ENCODE measurements around the gene VAV2. TPM values are rescaled to one million over a fixed set of nuclear protein-coding genes. Genes with fewer than 3 reads are reported as not detected.

The VAV2 gene
- total RNA-seq, 1 donor from 2014 or later, result 24.4 TPM

DNA sequence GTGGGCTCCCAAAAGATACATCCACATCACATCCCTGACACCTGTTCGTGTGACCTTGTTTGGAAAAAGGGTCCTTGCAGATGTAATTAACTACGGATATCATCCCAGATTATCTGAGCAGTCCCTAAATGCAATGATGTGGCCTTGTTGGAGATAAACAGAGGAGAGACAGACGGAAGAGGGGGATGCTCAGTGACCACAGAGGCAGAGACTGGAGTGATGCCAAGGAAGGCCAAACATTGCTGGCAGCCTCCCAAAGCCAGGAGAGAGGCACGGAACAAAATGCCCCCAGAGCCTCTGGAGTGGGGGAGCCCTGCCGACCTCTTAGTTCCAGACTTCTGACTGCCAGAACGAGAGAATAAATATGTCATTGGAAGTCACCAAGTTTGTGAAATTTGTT, 15.0 kb upstream of the VAV2 start:
- no peak overlapping the region for H3K4me3 Mint-ChIP-seq (ENCODE audit: unreplicated experiment)
- peaks cover 3% of the 10 kb centered on the region for H3K27me3 Mint-ChIP-seq (ENCODE audit: unreplicated experiment)
- DNase-seq (ENCODE audit: extremely low spot score, unreplicated experiment), result no peak
- TF ChIP-seq, protein P1, sequence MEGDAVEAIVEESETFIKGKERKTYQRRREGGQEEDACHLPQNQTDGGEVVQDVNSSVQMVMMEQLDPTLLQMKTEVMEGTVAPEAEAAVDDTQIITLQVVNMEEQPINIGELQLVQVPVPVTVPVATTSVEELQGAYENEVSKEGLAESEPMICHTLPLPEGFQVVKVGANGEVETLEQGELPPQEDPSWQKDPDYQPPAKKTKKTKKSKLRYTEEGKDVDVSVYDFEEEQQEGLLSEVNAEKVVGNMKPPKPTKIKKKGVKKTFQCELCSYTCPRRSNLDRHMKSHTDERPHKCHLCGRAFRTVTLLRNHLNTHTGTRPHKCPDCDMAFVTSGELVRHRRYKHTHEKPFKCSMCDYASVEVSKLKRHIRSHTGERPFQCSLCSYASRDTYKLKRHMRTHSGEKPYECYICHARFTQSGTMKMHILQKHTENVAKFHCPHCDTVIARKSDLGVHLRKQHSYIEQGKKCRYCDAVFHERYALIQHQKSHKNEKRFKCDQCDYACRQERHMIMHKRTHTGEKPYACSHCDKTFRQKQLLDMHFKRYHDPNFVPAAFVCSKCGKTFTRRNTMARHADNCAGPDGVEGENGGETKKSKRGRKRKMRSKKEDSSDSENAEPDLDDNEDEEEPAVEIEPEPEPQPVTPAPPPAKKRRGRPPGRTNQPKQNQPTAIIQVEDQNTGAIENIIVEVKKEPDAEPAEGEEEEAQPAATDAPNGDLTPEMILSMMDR (IDR thresholded peaks at IDR 0.05), result no peak
- no peak overlapping the region for H3K27ac Mint-ChIP-seq (ENCODE audit: unreplicated experiment)
- no peaks in the 10 kb centered on the region for H3K9me3 Mint-ChIP-seq (ENCODE audit: unreplicated experiment)
- H3K36me3 Mint-ChIP-seq (ENCODE audit: unreplicated experiment), result no peaks in the 10 kb centered on the region
- H3K4me1 Mint-ChIP-seq (ENCODE audit: unreplicated experiment), result peaks cover 7% of the 10 kb centered on the region

DNA sequence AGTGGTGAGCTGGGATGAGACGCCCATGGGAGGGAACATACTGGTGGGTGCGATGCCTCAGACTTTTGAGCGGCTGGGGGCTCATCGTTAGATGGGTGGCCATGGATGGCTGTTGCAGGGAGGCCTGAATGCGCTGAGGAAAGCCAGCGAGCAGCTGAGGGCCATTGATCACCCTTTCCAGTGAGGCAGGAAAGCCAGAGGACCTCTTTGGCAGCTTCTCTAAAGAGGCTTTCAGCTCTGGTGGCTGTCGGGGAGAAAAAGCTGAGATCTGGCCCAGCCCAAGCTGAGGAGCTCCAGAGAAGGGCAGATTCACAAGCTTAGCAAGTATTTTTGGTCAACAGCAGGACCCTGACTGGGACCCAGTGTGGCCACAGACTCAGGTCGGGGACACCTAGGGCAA, 13.3 kb upstream of the VAV2 start:
- TF ChIP-seq, protein P1 (IDR thresholded peaks at IDR 0.05), result no peak
- Mint-ChIP-seq H3K27ac (ENCODE audit: unreplicated experiment) (no peak overlapping the region), H3K36me3 (ENCODE audit: unreplicated experiment) (no peaks in the 10 kb centered on the region), H3K27me3 (ENCODE audit: unreplicated experiment) (peaks cover 3% of the 10 kb centered on the region), H3K4me1 (ENCODE audit: unreplicated experiment) (peaks cover 7% of the 10 kb centered on the region), H3K4me3 (ENCODE audit: unreplicated experiment) (no peak overlapping the region), H3K9me3 (ENCODE audit: unreplicated experiment) (no peaks in the 10 kb centered on the region)
- DNase-seq (ENCODE audit: extremely low spot score, unreplicated experiment), result no peak

DNA sequence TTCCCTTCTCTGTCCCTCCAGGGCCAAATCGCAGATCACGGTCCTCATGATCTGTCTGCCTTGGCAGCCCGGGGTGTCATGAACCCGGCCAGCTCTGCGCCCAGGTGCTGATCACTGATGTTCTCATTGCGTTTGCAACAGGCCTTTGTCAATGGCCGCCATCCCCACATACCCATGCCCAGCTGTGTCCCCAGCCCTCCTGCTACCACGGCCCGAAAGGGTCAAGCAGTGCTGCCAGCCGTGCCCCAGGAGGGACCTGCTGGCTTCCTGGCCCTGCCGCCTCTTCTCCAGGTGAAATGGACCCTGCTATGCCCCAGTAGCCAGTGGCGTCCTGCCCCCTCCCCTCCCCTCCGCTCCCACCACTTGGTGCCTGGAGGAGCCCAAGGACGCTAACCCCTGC, 12.8 kb upstream of the VAV2 start:
- Mint-ChIP-seq H3K4me1 (ENCODE audit: unreplicated experiment) (peaks cover 7% of the 10 kb centered on the region), H3K27ac (ENCODE audit: unreplicated experiment) (no peak overlapping the region), H3K27me3 (ENCODE audit: unreplicated experiment) (peaks cover 3% of the 10 kb centered on the region), H3K9me3 (ENCODE audit: unreplicated experiment) (no peaks in the 10 kb centered on the region), H3K36me3 (ENCODE audit: unreplicated experiment) (no peaks in the 10 kb centered on the region), H3K4me3 (ENCODE audit: unreplicated experiment) (no peak overlapping the region)
- no peak for DNase-seq (ENCODE audit: extremely low spot score, unreplicated experiment)
- TF ChIP-seq, protein P1 (IDR thresholded peaks at IDR 0.05), result no peak

DNA sequence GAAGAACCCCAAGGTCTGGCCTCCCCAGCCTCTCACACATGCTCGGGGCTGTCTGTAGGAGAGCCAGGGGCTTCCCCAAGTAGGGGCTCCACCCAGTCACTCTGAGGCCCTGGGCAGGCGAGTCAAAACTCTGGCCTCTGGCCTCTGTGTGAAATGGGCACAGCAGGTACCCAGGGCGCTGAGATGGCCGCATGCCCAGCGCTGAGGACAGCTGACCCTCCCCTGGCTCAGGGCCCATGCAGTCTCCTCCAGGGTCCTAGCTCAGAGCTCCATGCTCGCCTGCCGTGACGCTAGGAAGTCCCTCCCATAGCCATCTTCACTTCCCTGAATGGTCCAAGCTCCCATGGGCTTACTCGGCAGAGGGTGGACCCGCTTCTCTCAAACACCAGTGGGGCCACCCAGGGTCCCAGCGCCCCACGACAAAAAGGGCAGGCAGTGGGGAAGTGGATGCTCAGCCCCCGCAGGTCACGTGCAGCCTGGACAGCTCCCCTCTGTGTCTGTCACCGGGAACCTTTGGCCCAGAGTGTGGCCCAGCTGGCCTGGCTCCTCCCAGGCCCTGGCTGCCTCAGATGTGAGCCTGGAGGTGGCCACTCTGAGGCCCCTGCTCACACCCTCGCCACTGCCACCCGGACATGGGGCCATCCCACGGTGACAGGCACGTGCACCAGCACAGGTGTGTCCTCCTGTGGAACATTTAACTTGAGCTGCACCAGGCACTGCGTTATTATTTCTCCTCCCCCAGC, 12.2 kb upstream of the VAV2 start:
- Mint-ChIP-seq H3K4me1 (ENCODE audit: unreplicated experiment) (peaks cover 7% of the 10 kb centered on the region), H3K4me3 (ENCODE audit: unreplicated experiment) (no peak overlapping the region), H3K27ac (ENCODE audit: unreplicated experiment) (no peak overlapping the region), H3K36me3 (ENCODE audit: unreplicated experiment) (no peaks in the 10 kb centered on the region), H3K9me3 (ENCODE audit: unreplicated experiment) (no peaks in the 10 kb centered on the region), H3K27me3 (ENCODE audit: unreplicated experiment) (peaks cover 3% of the 10 kb centered on the region)
- TF ChIP-seq, protein P1 (IDR thresholded peaks at IDR 0.05), result no peak
- DNase-seq (ENCODE audit: extremely low spot score, unreplicated experiment), result no peak

DNA sequence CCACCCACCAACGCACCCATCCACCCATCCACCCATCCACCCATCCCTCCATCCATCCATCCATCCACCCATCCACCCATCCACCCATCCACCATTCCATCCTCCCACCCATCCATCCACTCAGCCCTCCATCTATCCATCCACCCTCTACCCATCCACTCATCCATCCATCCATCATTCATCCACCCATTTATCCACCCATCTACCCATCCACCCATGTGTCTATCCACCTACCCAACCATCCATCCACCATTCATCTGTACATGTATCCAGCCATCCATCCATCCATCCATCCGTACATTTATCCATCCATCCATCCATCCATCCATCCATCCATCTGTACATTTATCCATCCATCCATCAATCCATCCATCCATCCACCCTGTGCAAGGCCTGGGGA, 11.1 kb upstream of the VAV2 start:
- TF ChIP-seq, protein P1 (IDR thresholded peaks at IDR 0.05), result no peak
- H3K36me3 Mint-ChIP-seq (ENCODE audit: unreplicated experiment), result no peaks in the 10 kb centered on the region

More for the DNA sequence above, 11.1 kb upstream of the VAV2 start:
- Mint-ChIP-seq H3K4me1 (ENCODE audit: unreplicated experiment) (peaks cover 7% of the 10 kb centered on the region), H3K27me3 (ENCODE audit: unreplicated experiment) (peaks cover 3% of the 10 kb centered on the region), H3K27ac (ENCODE audit: unreplicated experiment) (no peak overlapping the region), H3K9me3 (ENCODE audit: unreplicated experiment) (no peaks in the 10 kb centered on the region), H3K4me3 (ENCODE audit: unreplicated experiment) (no peak overlapping the region)
- DNase-seq (ENCODE audit: extremely low spot score, unreplicated experiment), result no peak
